Measurements from ENCODE around the gene GPRC5A. TPM values are rescaled to one million over a fixed set of nuclear protein-coding genes. Genes with fewer than 3 reads are reported as not detected.

Gene GPRC5A
- total RNA-seq = not detected in 2 replicates
- not detected for total RNA-seq (2013)
- 0.01 TPM in 1 of 2 replicates, not detected in the other for polyA plus RNA-seq
- polyA minus RNA-seq = 0.21 TPM in 1 of 2 replicates, not detected in the other

GRCh38 chr12:12891080-12891880 lies at the start of gene GPRC5A:
Gene GPRC5A, plus strand, starts transcription at chr12:12891562. Its CDS starts 16,688 bp downstream, at chr12:12908250.
- no peak for ATAC-seq (ENCODE audit: low read depth)
- TF ChIP-seq EZH2 (IDR thresholded peaks at IDR 0.05; ENCODE audit: borderline replicate concordance, insufficient read depth, low read depth, low read length, poor library complexity, severe bottlenecking) (no peak), CTCF (IDR thresholded peaks at IDR 0.05) (no peak)
- H3K4me3 ChIP-seq (ENCODE audit: control extremely low read depth in 1 of 5, extremely low read depth in 1 of 5, insufficient read depth in 1 of 5, low read depth in 2 of 5, low read length in 4 of 5) = peak within 1 kb of the TSS in 4 of 5 experiments; percentile 17 to 50 (median 44)
- intact Hi-C loops (cut with micrococcal nuclease) = loop anchor here (5.0 kb wide), 1 partner anchor 104 kb away; the partner anchor contains the start of gene APOLD1
- H3K27me3 ChIP-seq (replicated peaks in 1 of 4; ENCODE audit: control extremely low read depth in 1 of 4, control insufficient read depth in 3 of 4, insufficient read depth in 4 of 4, low read length in 3 of 4) = peaks cover 0 to 44% (median 30%) of the 10 kb centered on the region in 4 experiments
- Mint-ChIP-seq H3K9me3 (ENCODE audit: insufficient read depth) (no peaks in the 10 kb centered on the region), H3K4me1 (peaks cover 13% of the 10 kb centered on the region), H3K27me3 (peaks cover 61% of the 10 kb centered on the region), H3K4me3 (peak within 1 kb of the TSS; percentile 87), H3K27ac (no peak within 1 kb of the TSS)
- H3K4me1 ChIP-seq (ENCODE audit: control insufficient read depth in 2 of 2, insufficient read depth in 2 of 2, low read length in 2 of 2) = peaks cover 15% of the 10 kb centered on the region in 2 donors
- H3K36me3 ChIP-seq (replicated peaks in 1 of 2; ENCODE audit: control extremely low read depth in 1 of 2, control insufficient read depth in 1 of 2, extremely low read depth in 1 of 2, insufficient read depth in 2 of 2, low read length in 1 of 2) = no peaks in the 10 kb centered on the region
- DNase-seq = peak; percentile 34
- H2AFZ ChIP-seq (ENCODE audit: insufficient read depth, low read depth, low read length, poor library complexity, severe bottlenecking) = peak within 1 kb of the TSS; percentile 67
- WGBS (ENCODE audit: insufficient coverage) = 2% methylated on average over 43 of the region's 50 CpGs
- peak within 1 kb of the TSS; percentile 81 for H3K4me2 ChIP-seq (replicated peaks; ENCODE audit: low read depth, low read length, poor library complexity, severe bottlenecking)
- POLR2A ChIA-PET = no interaction called here
- no peak within 1 kb of the TSS for H3K27ac ChIP-seq (ENCODE audit: low read length in 2 of 2)
- peaks cover 0 to 5% (median 0%) of the 10 kb centered on the region in 3 donors for H3K9me3 ChIP-seq (ENCODE audit: control extremely low read depth in 1 of 3, control insufficient read depth in 2 of 3, insufficient read depth in 1 of 3, low read length in 2 of 3)
- CTCF ChIA-PET = interaction anchor here (0.8 to 1.4 kb wide), 4 partner anchors 22 to 321 kb away, joined by 3 to 4 read pairs (median 3); no protein-coding TSS in a partner anchor
- no peaks in the 10 kb centered on the region for H3K79me2 ChIP-seq (ENCODE audit: control insufficient read depth, insufficient read depth, low read length)
- H4K20me1 ChIP-seq (ENCODE audit: control insufficient read depth, insufficient read depth, low read length, poor library complexity, severe bottlenecking) = no peaks in the 10 kb centered on the region
- H3K9ac ChIP-seq (ENCODE audit: low read length) = peak within 1 kb of the TSS; percentile 60

GRCh38 chr12:12845794-12846243 lies 45.5 kb upstream of the GPRC5A start:
- H3K79me2 ChIP-seq (ENCODE audit: control insufficient read depth, insufficient read depth, low read length) = no peaks in the 10 kb centered on the region
- 97% methylated on average over 4 of the region's 4 CpGs for WGBS (ENCODE audit: insufficient coverage)
- TF ChIP-seq EZH2 (IDR thresholded peaks at IDR 0.05; ENCODE audit: borderline replicate concordance, insufficient read depth, low read depth, low read length, poor library complexity, severe bottlenecking) = no peak
- no peak for TF ChIP-seq CTCF (IDR thresholded peaks at IDR 0.05)
- H3K4me2 ChIP-seq (replicated peaks; ENCODE audit: low read depth, low read length, poor library complexity, severe bottlenecking) = no peak overlapping the region
- H3K27ac Mint-ChIP-seq = no peak overlapping the region
- ChIA-PET CTCF (no interaction called here), POLR2A (no interaction called here)
- H4K20me1 ChIP-seq (ENCODE audit: control insufficient read depth, insufficient read depth, low read length, poor library complexity, severe bottlenecking) = no peaks in the 10 kb centered on the region
- no peak overlapping the region for H3K4me3 Mint-ChIP-seq
- no peaks in the 10 kb centered on the region for H3K4me1 Mint-ChIP-seq
- no peak for DNase-seq
- no peaks in the 10 kb centered on the region for H3K9me3 Mint-ChIP-seq (ENCODE audit: insufficient read depth)
- H3K4me3 ChIP-seq (ENCODE audit: control extremely low read depth in 1 of 5, extremely low read depth in 1 of 5, insufficient read depth in 1 of 5, low read depth in 2 of 5, low read length in 4 of 5) = no peak overlapping the region
- no peaks in the 10 kb centered on the region for H3K27me3 ChIP-seq (replicated peaks in 1 of 4; ENCODE audit: control extremely low read depth in 1 of 4, control insufficient read depth in 3 of 4, insufficient read depth in 4 of 4, low read length in 3 of 4)
- H3K36me3 ChIP-seq (replicated peaks in 1 of 2; ENCODE audit: control extremely low read depth in 1 of 2, control insufficient read depth in 1 of 2, extremely low read depth in 1 of 2, insufficient read depth in 2 of 2, low read length in 1 of 2) = peaks cover 0 to 1% of the 10 kb centered on the region in 2 experiments
- no peak overlapping the region for H3K27ac ChIP-seq (ENCODE audit: low read length in 2 of 2)
- no peak overlapping the region for H3K9ac ChIP-seq (ENCODE audit: low read length)
- H2AFZ ChIP-seq (ENCODE audit: insufficient read depth, low read depth, low read length, poor library complexity, severe bottlenecking) = no peak overlapping the region
- no peaks in the 10 kb centered on the region for H3K27me3 Mint-ChIP-seq
- ATAC-seq (ENCODE audit: low read depth) = no peak
- intact Hi-C loops (cut with micrococcal nuclease) = no loop called here
- H3K4me1 ChIP-seq (ENCODE audit: control insufficient read depth in 2 of 2, insufficient read depth in 2 of 2, low read length in 2 of 2) = no peaks in the 10 kb centered on the region
- peaks cover 0 to 4% (median 2%) of the 10 kb centered on the region in 3 donors for H3K9me3 ChIP-seq (ENCODE audit: control extremely low read depth in 1 of 3, control insufficient read depth in 2 of 3, insufficient read depth in 1 of 3, low read length in 2 of 3)
